ENCODE results near the gene WEE2.
A peak's percentile ranks its signal among the peaks of the same experiment; 100 is the strongest.

The WEE2 gene

GRCh38 chr7:141691961-141692360 is 16.2 kb upstream of the WEE2 start:
- no peak for DNase-seq

GRCh38 chr7:141693082-141693481 is 15.1 kb upstream of the WEE2 start:
- DNase-seq: no peak

GRCh38 chr7:141695803-141696289 is 12.3 kb upstream of the WEE2 start:
- no peak for DNase-seq

DNA sequence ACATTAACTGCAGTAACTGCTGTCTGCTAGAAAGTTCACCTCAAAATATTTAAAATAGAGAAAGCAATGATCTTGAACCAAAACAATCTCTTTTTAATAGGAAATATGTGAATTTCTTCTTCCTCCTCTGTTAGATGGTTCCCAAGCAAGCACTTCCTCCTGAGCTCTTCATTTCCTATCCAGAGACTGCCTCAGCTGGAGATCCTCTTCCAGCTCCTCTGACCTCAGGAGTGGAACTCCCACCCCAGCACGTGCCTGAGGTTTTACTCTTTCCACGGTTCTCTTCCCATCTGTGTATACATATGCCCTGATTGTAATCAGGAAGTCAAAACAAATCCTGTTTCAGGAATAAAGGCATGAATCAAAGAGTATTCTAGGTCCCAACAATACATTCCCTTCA is 11.8 kb upstream of the WEE2 start:
- DNase-seq: no peak

GRCh38 chr7:141697211-141697871 is 10.8 kb upstream of the WEE2 start:
- DNase-seq: no peak

- no peak for DNase-seq
Measured at GRCh38 chr7:141698247-141699015, 9.7 kb upstream of the WEE2 start.

DNA sequence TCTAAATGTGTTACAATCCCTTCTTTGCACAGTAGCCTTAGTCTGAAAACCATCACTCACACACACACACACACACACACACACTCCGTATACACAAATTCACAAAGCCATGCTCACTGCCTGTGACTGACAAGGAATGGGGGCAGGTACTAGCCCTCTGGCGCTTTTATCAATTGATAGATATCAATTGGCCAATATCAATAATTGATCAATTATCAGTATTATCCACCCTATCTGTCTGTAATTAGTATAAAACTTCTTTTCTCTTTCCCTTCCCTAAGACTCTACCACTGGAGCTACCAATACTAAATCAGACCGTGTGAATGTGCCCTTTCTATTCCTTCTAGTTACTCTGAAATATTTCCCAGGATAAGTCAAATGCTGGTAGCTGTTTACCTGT is 8.3 kb upstream of the WEE2 start:
- no peak for DNase-seq

DNA sequence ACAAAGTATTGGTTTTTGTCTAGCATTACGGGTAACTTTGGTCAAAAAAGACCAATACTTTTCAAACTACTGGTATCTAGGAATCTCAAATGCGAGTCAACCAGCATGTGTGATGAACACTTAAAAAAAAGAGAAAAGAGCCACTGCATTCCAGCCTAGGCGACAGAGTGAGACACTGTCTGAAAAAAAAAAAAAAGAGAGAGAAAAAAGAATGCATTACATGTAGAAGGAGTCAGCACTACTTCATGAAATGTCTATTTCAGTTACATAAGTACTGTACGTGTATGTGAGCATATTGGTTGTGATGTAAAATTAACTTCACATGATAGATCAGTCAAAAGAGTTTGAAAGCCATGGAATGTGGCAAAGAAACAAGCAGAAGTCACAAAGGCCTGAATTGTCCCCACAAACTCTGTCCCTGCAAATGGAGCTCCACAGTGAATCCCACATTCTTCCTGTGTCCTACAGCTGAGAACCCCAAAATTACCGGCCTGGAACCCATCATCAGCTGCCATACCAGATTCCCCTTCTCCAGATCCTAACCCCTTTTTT is 7.8 kb upstream of the WEE2 start:
- no peak for DNase-seq

DNA sequence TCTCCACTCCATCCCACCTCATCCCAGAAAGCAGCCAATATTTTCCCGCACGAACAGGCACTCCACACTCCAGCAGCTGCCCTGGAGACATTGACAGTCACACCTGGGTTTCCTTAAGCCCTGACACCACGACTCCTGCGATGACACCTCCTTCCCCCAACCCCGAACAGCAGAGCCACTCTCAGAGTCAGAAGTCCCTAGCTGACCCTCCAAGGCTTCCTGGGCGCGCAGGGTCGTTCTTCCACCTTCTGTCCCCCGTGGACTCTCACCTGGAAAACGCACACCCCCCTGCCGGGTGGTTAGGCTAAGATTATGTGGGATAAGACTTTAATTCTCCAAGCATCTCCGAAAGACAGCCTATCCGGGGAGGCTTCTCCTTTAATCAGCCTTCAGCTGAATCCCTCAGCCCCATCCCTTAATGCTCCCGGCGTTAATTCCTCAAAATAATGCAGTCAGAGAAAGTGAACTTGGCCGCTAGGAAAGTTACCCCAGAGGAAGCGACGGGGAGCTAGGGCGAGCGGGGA is 7.2 kb upstream of the WEE2 start:
- peak; percentile 53 for DNase-seq

- peak; percentile 80 for DNase-seq
Measured at GRCh38 chr7:141701489-141702046, 6.6 kb upstream of the WEE2 start.

DNA sequence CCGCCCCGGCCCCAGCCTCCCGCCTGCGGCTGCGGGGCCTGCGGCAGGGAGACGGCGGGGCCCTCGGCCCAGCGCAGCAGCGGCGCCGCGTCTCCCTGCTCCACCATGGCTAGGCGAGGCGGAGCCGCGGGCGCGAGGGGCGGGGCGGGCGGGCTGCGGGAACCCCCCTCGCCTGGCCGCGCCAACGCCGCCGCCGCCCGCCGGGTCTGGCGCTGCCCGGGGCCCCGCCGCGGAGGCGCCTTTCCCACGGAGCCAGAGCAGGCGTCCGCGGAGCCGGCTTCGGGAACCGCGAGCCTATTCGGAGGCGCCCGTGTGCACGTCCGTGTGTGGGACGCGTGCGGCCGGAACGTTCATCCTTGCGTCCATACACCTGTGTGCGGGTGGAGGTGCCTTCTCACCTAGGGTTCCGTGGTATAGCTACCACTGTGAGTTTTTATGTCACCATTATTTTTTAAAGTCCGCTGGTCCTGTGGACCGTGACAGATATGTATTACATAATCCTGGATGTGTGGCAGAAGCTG is 6.0 kb upstream of the WEE2 start, which contains the start of gene DENND11:
TSS of gene DENND11 (minus strand) at position 120 of the 521 bp plus-strand sequence. CDS start at position 107, 13 bp downstream.
- peak; percentile 75 for DNase-seq

- DNase-seq: no peak
Measured at GRCh38 chr7:141702892-141703291, 5.3 kb upstream of the WEE2 start.

- no peak for DNase-seq
Measured at GRCh38 chr7:141704112-141704511, 4.0 kb upstream of the WEE2 start.

DNA sequence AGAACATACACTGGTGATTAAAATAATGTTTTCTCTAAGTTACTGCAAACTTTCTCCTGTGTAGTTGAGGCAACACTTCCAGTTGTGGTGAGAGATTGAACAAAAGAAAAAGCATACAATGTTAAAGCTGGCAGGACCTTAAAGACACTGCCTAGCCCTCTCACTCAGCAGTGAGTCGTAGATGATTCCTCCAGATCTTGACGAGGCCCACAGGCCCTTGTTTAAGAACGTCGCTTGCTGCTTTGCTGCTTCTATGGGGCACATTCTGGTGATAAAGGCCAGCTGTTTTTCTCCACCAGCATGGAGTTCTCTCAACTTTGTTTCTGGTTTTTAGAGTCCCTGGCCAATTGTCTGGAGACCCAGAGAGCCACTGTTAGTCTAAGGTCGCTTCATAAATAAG is 3.4 kb upstream of the WEE2 start:
- no peak for DNase-seq

DNA sequence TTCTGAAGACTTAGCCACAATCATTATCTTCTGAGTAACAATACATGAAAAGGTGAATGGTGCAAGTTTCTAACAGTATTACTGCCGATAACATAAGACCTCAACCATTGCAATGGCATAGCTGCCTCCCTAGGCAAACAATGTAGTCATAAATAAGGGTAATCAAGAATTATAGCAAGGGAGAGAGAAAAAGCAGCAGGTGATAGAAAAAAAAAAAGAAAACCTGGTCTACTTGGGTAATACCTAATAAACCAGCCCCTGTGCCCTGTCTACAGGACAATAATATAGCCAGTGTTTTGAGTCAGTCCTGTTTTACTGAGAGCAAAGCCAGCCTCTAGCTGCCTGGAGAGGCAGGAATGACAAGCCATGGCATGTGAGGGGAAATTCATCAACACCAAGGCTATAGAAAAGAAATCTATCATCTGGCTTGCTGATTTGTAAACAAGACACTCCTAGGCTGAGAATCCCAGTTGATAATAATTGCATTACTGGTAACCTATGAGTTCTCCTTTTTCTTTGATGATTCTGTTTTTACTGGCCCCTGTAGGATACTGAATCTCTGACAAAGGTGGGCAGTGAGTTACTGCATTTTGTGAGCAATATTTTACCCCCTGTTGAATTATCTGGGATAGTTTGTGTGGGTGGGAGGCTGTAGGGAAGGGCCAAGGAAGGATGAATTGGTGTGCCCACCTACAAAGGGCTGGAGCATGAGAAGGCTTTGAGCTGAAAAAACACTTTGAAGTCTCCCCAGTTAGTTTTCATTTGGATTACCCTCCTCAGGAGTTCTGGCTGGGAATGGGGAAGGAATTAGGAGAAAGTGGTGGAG is 1.7 kb upstream of the WEE2 start:
- DNase-seq: no peak

DNA sequence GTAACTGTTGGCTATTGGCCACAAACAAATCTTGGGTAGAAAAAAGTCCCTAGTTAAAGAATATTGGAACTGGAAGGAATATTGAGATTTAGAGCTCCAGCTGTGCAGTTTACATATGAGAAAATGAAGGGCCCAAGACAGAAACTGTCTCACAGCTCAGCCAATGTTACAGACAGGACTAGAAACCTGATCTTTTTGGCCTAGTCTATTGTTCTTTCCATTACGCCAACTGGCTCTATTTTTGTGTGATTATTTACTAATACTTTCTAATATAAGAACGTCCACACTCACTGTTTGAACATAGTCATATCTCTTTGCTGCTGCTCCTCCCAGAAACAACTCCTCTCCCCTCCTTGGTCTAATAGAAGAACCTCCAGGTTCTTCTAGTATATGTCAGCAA is 1.2 kb downstream of the WEE2 start:
- DNase-seq: no peak

- no peak for DNase-seq
Measured at GRCh38 chr7:141709749-141710148, 1.6 kb downstream of the WEE2 start.

GRCh38 chr7:141710301-141710700 is 2.1 kb downstream of the WEE2 start:
- DNase-seq: no peak

DNA sequence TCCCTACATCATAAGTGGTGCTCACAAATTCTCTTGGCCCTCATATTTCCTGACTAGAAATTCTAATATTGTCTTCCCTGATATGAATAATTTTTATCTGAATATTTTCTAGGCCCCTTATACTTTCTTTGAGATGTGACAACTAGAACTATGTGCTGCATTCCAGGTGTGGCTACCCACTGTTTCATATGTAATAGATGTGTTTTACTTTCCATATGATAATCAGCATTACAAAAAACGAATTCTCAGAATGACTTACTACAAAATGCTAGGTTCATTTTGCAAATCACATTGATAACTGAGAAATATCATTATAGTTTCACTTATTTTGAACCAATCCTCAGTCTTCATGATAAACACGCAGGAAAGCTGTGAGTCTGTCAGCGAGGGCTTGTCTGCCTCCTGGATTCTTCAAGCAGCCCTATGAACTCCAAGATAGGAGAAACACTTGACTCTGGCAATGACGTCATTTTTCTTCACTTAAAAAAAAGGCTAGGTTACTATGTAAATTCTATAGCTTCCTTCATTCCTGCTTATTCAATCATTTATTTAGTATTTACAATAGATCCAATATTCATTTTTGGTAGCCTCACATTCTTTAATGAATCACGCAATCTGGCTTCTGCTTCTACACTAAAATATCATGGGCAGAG is 4.6 kb downstream of the WEE2 start:
- DNase-seq: no peak

GRCh38 chr7:141713890-141714289 is 5.7 kb downstream of the WEE2 start:
- DNase-seq: no peak

DNA sequence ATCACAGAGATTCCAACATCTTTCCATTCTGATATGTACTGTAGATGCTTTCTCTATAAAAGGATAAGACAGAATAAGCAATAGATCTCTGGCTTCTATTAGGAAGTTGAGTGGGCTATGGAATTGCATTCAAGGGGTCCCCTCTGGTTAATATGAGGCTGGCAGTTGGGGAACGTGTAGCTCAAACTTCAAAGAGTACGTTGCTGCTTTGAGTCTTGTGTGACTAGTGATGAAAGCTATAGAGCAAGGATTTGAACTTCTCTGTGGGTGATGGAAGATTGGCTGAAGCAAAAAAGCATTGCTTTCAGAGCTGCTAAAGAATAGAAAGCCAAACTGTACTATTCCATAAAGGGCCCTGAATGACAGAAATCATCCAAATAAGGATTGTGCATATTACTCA is 6.4 kb downstream of the WEE2 start:
- DNase-seq: no peak

- DNase-seq: no peak
Measured at GRCh38 chr7:141715018-141715417, 6.9 kb downstream of the WEE2 start.

Data from eye (tissue), 1 donor.